ENCODE measurements around the gene LILRB4.

The LILRB4 gene

DNA sequence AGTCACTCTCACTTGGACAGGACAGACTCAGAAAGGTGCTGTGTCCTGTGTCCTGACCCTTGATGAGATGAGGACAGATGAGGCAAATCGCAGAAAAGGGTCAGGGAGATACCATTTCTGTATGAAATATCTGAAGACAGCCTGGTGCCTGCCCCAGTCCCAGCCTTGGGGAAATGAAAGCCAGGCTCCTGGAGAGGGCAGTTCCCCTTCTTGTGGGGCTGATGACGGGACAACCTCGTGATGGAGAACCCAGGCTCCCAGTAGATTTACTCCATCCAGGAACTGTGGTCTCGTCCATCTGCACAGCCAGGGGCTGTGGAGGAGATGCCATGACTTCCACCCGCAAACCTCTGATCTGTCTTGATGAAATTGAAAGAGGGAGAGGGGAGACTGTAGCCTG lies 18.7 kb upstream of the LILRB4 start:
- no peak overlapping the region for H3K4me3 ChIP-seq (ENCODE audit: low read depth, low read length)
- no peak for DNase-seq (ENCODE audit: low read depth)
- TF ChIP-seq, protein P1, sequence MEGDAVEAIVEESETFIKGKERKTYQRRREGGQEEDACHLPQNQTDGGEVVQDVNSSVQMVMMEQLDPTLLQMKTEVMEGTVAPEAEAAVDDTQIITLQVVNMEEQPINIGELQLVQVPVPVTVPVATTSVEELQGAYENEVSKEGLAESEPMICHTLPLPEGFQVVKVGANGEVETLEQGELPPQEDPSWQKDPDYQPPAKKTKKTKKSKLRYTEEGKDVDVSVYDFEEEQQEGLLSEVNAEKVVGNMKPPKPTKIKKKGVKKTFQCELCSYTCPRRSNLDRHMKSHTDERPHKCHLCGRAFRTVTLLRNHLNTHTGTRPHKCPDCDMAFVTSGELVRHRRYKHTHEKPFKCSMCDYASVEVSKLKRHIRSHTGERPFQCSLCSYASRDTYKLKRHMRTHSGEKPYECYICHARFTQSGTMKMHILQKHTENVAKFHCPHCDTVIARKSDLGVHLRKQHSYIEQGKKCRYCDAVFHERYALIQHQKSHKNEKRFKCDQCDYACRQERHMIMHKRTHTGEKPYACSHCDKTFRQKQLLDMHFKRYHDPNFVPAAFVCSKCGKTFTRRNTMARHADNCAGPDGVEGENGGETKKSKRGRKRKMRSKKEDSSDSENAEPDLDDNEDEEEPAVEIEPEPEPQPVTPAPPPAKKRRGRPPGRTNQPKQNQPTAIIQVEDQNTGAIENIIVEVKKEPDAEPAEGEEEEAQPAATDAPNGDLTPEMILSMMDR (IDR thresholded peaks at IDR 0.05; ENCODE audit: low read depth, low read length, missing control alignments), result no peak

DNA sequence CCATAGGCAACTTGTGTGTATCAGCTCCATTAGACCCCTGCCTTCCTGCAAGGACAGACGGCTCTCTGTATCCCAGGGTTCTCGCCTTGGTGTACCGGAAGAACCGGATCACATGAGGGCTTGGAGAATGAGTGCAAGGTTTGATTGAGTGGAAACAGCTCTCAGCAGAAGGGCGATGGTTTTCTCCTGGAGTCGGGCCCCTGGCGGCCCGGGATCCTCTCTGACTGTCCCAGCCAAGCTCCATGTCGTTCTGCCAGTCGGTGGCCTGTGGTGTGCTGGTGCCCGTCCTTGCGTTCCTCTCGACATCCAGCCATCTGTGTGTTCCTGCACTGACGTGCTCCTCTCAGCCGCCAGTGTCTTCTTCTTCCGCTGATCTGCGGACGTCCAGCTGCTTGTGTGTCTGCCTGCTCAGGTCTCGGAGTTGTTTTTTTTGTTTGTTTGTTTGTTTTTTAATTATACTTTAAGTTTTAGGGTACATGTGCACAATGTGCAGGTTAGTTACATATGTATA lies 16.4 kb upstream of the LILRB4 start:
- TF ChIP-seq, protein P1 (IDR thresholded peaks at IDR 0.05; ENCODE audit: low read depth, low read length, missing control alignments), result no peak
- no peak for DNase-seq (ENCODE audit: low read depth)
- H3K4me3 ChIP-seq (ENCODE audit: low read depth, low read length), result no peak overlapping the region

DNA sequence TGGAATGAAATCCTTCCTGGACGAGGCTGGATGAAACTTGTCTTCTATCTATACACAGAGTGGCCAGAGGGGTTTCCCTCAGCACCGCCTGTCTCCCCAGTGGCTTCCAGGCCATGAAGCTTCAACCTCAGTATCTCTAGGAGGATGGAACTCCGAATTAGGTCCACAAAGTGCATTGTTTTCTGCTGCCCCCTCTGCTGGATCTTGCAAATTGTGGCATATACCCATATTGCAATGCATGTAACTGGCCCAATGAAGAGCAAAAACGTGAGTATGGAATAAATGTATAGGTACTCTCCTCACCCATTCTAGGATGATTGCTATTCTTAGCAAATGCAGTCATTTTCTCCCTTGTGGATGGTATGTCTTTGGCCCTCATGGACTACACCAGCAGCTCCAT lies 14.7 kb upstream of the LILRB4 start:
- no peak for DNase-seq (ENCODE audit: low read depth)
- H3K4me3 ChIP-seq (ENCODE audit: low read depth, low read length), result no peak overlapping the region

DNA sequence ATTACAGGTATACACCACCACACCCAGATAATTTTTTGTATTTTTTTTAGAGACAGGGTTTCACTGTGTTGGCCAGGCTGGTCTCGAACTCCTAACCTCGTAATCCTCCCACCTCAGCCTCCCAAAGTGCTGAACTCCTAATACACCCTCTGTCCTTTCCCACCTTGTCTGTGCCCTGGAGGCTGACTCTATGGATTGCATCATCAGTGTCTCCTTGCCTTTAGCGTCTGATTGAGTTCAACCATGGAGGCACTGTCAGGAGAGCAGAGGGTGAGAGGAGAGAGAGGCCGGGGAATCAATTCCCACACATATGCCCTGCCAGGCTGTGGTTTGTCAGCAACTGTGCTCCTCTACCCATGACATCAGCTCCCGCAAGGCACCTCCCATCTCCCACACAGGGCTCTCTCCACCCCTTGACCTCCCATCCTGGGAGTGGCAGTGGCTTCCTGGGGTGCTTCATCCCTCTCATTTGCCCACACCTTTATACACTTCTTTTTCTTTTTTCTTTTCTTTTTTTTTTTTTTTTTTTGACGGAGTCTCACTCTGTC lies 12.6 kb upstream of the LILRB4 start:
- H3K4me3 ChIP-seq (ENCODE audit: low read depth, low read length), result no peak overlapping the region
- no peak for DNase-seq (ENCODE audit: low read depth)

More for the DNA sequence above, 14.7 kb upstream of the LILRB4 start:
- TF ChIP-seq, protein P1 (IDR thresholded peaks at IDR 0.05; ENCODE audit: low read depth, low read length, missing control alignments), result peak; percentile 22

DNA sequence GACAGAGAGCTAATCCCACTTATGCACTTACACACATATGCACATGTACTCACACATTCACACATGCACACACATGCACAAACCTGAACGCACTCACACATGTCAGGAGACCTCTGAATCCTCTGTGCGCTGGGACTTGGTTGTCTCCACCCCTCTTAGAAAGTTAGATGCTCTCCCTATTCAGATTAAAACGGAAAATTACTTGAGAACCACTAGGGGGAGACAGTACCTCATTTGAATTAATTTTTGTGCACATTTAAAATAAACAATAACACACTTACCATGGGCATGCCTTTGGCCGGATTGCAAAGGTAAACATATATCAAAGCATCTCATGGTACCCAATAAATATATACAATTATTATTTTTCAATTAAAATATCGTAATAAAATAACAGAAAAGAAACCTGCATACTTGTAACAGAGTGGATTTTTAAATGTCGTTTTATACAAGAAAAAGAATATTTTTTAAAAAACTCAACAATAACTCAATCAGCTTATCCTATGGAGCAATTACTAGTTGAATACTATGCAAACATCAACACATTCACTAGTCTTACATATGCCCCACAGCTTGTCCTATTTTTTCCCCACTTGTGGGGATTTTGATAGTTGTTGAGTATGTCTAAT lies 9.5 kb upstream of the LILRB4 start:
- TF ChIP-seq, protein P1 (IDR thresholded peaks at IDR 0.05; ENCODE audit: low read depth, low read length, missing control alignments), result peak; percentile 48
- DNase-seq (ENCODE audit: low read depth), result no peak
- no peak overlapping the region for H3K4me3 ChIP-seq (ENCODE audit: low read depth, low read length)

More for the DNA sequence above, 12.6 kb upstream of the LILRB4 start:
- TF ChIP-seq, protein P1 (IDR thresholded peaks at IDR 0.05; ENCODE audit: low read depth, low read length, missing control alignments), result no peak

DNA sequence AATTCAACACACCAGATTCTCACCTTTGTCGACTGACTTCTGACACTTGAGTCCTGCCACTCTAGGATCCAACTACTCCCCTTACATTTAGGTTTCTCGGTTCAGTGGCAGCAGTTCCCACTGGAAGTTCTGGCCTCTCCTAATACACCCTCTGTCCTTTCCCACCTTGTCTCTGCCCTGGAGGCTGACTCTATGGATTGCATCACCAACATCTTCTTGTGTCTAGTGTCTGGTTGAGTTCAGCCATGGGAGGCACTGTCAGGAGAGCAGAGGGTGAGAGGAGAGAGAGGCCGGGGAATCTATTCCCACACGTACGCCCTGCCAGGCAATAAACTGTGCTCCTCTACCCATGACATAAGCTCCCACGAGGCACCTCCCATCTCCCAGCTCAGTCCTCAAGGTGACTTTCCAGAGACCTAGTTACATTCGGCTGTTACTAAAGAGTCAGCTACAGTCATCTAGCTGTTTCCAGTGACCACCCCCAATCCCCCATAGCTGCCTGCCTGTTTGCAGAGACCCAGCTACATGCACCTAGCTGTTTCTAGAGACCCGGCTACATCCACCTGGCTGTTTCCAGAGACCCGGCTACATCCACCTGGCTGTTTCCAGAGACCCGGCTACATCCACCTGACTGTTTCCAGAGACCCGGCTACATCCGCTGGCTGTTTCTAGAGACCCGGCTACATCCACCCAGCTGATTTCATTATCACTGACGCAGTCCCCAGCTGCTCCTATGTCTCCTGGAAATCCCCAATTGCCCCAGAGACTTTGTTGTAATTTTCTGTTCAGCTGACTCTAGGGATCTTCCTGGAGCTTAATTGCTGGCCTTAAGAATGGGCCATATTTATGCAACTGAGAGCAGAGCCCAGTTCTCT lies 8.1 kb upstream of the LILRB4 start:
- TF ChIP-seq, protein P1 (IDR thresholded peaks at IDR 0.05; ENCODE audit: low read depth, low read length, missing control alignments), result no peak
- no peak overlapping the region for H3K4me3 ChIP-seq (ENCODE audit: low read depth, low read length)
- DNase-seq (ENCODE audit: low read depth), result no peak

Data from GM12864 (cell line).